ENCODE measurements around the gene GNAT2.

DNA sequence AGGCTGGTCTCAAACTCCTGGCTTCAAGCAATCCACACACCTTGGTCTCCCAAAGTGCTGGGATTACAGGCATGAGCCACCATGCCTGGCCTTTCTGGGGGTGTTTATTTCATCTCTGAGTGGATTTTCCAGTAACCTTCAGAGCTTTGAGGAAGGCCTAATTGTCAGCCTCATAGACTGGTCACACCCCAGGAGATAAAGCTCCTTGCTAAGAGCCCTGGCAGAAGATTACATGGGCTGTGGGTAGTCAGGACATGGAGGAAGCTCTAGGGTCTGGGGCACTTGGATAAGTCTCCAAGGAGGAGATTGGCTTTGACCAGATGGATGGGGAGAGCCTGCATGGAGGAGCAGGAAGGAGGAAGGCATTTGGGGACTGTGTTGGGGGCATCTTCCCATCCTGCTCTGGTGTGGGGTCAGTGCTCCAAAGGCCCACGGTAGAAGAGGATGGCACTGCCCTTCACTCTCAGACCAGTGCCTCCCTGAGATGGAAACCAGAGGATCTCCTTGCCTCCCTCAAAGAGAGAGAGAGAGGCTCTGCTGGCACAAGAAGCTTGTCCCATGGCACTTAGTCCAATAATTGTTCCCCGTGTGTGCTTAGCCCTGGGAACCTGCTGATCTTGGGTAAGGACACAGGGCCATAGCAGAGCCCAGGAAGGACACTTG, 21.8 kb upstream of the GNAT2 start:
- no peak for TF ChIP-seq CTCF (IDR thresholded peaks at IDR 0.05; ENCODE audit: insufficient read depth, low read depth, low read length)
- TF ChIP-seq EZH2 (IDR thresholded peaks at IDR 0.05; ENCODE audit: insufficient read depth, low read length), result no peak

All from astrocyte (in vitro differentiated cells and primary cell).